Astrocyte (in vitro differentiated cells and primary cell): ENCODE results near the gene CYP1A2. TPM values are rescaled to one million over a fixed set of nuclear protein-coding genes. Genes with fewer than 3 reads are reported as not detected.
"Not testable (repeated sequence)": the region's sequence is repeated elsewhere in the genome, so short reads cannot be mapped to it uniquely, and the experiment has no call there.

Experiments used
- DNase-seq: peaks from one replicate; pipeline ENCODE4 v3.0.0-alpha.2; 2010; ENCODE audit warnings: low read depth
- FAIRE-seq: peaks from 2 replicates; lab custom pipeline; 2011; peaks lifted over from hg19 to GRCh38; lab: Jason Lieb, UNC
- H2AFZ ChIP-seq: 2 replicates; pipeline ENCODE4 v1.6.0; 2012; ENCODE audit warnings: low read depth, low read length, inconsistent platforms
- H3K27ac ChIP-seq: 2 replicates; pipeline ENCODE4 v1.5.1; 2011; ENCODE audit warnings: low read depth, low read length, inconsistent platforms
- H3K27me3 ChIP-seq: 2 replicates; pipeline ENCODE4 v1.6.0; 2011; ENCODE audit warnings: low read length, inconsistent platforms; ENCODE audit not compliant: insufficient read depth
- H3K36me3 ChIP-seq: 2 replicates; pipeline ENCODE4 v1.5.1; 2011; ENCODE audit warnings: low read length, inconsistent platforms; ENCODE audit not compliant: insufficient read depth
- H3K4me1 ChIP-seq: 2 replicates; pipeline ENCODE4 v1.5.1; 2011; ENCODE audit warnings: low read length, inconsistent platforms; ENCODE audit not compliant: insufficient read depth
- H3K4me2 ChIP-seq: 2 replicates; pipeline ENCODE4 v1.6.0; 2012; ENCODE audit warnings: low read length, inconsistent platforms
- H3K4me3 ChIP-seq: 2 replicates; pipeline ENCODE4 v1.5.1; 2011; ENCODE audit warnings: low read depth, mild to moderate bottlenecking, low read length, inconsistent platforms; ENCODE audit not compliant: insufficient read depth
- H3K79me2 ChIP-seq: 2 replicates; pipeline ENCODE4 v1.6.0; 2012; ENCODE audit warnings: mild to moderate bottlenecking, low read length, inconsistent platforms; ENCODE audit not compliant: insufficient read depth
- H3K9ac ChIP-seq: 2 replicates; pipeline ENCODE4 v1.6.0; 2012; ENCODE audit warnings: mild to moderate bottlenecking, low read length, inconsistent platforms
- H3K9me3 ChIP-seq: 2 replicates; pipeline ENCODE4 v1.5.1; 2012; ENCODE audit warnings: low read depth, mild to moderate bottlenecking, low read length, inconsistent platforms; ENCODE audit not compliant: insufficient read depth
- H4K20me1 ChIP-seq: 2 replicates; pipeline ENCODE4 v1.6.0; 2012; ENCODE audit warnings: low read length, inconsistent platforms; ENCODE audit not compliant: insufficient read depth
- H3K27ac Mint-ChIP-seq: one replicate; pipeline ENCODE4 v1.8.0; 2021; ENCODE audit warnings: mild to moderate bottlenecking, mixed read lengths; ENCODE audit not compliant: unreplicated experiment
- H3K27me3 Mint-ChIP-seq: one replicate; pipeline ENCODE4 v1.8.0; 2021; ENCODE audit warnings: low read depth, mixed read lengths; ENCODE audit not compliant: unreplicated experiment
- H3K36me3 Mint-ChIP-seq: one replicate; pipeline ENCODE4 v1.8.0; 2021; ENCODE audit warnings: low read depth, mixed read lengths; ENCODE audit not compliant: unreplicated experiment
- H3K4me1 Mint-ChIP-seq: one replicate; pipeline ENCODE4 v1.8.0; 2021; ENCODE audit warnings: low read depth, mixed read lengths; ENCODE audit not compliant: unreplicated experiment
- H3K4me3 Mint-ChIP-seq: one replicate; pipeline ENCODE4 v1.8.0; 2021; ENCODE audit warnings: mild to moderate bottlenecking, moderate library complexity, mixed read lengths; ENCODE audit not compliant: unreplicated experiment
- H3K9me3 Mint-ChIP-seq: one replicate; pipeline ENCODE4 v1.8.0; 2021; ENCODE audit warnings: mild to moderate bottlenecking, mixed read lengths; ENCODE audit not compliant: unreplicated experiment
- EZH2 ChIP-seq: IDR thresholded peaks from 2 replicates; pipeline ENCODE4 v1.6.1; 2012; ENCODE audit warnings: mild to moderate bottlenecking, low read length, inconsistent platforms; ENCODE audit not compliant: insufficient read depth
- total RNA-seq: library from RNA; stranded (reverse); gene quantifications from 2 replicates; pipeline ENCODE4 v1.2.1, GENCODE V29; 2021
- TF ChIP-seq, protein P1 (sequence below): IDR thresholded peaks from 2 replicates; pipeline ENCODE4 v1.5.1; 2011; ENCODE audit warnings: low read depth, mild to moderate bottlenecking, inconsistent platforms, low read length, moderate library complexity; ENCODE audit not compliant: insufficient read depth

Gene CYP1A2
- total RNA-seq, 1 donor from 2014 or later: not detected

DNA sequence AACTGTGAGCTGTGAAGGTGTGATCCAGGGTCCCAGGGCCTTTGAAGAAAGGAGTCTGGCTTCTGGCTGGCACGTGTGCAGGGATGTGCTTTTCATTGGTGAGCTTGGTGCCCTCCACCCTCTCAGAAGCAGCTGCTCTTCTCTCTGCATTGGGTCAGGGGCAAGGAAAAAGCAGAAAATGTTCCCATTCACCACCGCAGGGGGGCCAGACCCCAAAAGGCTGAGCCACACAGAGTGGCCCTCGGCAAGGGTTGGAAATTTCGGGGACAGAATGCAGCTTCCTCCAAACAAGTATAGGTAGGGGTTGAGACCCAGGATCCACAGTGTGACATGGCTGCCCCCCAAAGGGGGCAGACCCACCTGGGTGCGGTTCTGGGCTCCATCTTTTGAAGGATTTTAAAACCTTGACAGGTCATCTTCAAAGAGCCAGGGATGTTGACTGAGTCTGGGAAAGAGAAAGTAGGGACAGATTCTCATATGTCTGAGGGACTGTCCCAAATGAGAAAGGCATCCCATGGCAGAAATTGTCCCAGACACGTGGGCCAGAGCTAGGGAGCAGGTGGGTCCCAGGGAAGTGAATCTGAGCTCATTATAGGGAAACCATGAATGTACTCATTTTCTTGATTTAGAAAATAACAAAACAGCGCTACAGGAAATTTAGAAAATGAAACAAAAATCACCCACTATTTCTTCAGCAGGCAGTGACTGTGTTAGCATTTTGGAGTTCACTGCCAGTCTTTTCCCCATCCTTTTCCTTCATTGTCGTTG, 36.0 kb downstream of the CYP1A2 start:
- Mint-ChIP-seq H3K27ac (no peak overlapping the region), H3K36me3 (peaks cover 3% of the 10 kb centered on the region), H3K4me1 (peaks cover 31% of the 10 kb centered on the region), H3K27me3 (peaks cover 3% of the 10 kb centered on the region), H3K9me3 (no peaks in the 10 kb centered on the region), H3K4me3 (no peak overlapping the region)
- no peaks in the 10 kb centered on the region for H3K9me3 ChIP-seq
- H3K36me3 ChIP-seq: no peaks in the 10 kb centered on the region
- TF ChIP-seq EZH2: no peak
- TF ChIP-seq, protein P1, sequence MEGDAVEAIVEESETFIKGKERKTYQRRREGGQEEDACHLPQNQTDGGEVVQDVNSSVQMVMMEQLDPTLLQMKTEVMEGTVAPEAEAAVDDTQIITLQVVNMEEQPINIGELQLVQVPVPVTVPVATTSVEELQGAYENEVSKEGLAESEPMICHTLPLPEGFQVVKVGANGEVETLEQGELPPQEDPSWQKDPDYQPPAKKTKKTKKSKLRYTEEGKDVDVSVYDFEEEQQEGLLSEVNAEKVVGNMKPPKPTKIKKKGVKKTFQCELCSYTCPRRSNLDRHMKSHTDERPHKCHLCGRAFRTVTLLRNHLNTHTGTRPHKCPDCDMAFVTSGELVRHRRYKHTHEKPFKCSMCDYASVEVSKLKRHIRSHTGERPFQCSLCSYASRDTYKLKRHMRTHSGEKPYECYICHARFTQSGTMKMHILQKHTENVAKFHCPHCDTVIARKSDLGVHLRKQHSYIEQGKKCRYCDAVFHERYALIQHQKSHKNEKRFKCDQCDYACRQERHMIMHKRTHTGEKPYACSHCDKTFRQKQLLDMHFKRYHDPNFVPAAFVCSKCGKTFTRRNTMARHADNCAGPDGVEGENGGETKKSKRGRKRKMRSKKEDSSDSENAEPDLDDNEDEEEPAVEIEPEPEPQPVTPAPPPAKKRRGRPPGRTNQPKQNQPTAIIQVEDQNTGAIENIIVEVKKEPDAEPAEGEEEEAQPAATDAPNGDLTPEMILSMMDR: no peak
- H3K4me2 ChIP-seq: no peak overlapping the region
- FAIRE-seq (no peak), DNase-seq (no peak)
- H3K4me1 ChIP-seq: peaks cover 55% of the 10 kb centered on the region
- H2AFZ ChIP-seq: no peak overlapping the region
- peaks cover 72% of the 10 kb centered on the region for H3K79me2 ChIP-seq
- no peak overlapping the region for H3K27ac ChIP-seq
- peaks cover 71% of the 10 kb centered on the region for H4K20me1 ChIP-seq
- no peak overlapping the region for H3K9ac ChIP-seq
- H3K4me3 ChIP-seq: no peak overlapping the region
- no peaks in the 10 kb centered on the region for H3K27me3 ChIP-seq

- H3K27ac ChIP-seq: no peak overlapping the region
- no peak for DNase-seq
- peaks cover 78% of the 10 kb centered on the region for H4K20me1 ChIP-seq
- H3K4me2 ChIP-seq: no peak overlapping the region
- H3K9ac ChIP-seq: no peak overlapping the region
- H3K79me2 ChIP-seq: peaks cover 80% of the 10 kb centered on the region
- peaks cover 63% of the 10 kb centered on the region for H3K4me1 ChIP-seq
- H3K9me3 ChIP-seq: no peaks in the 10 kb centered on the region
- Mint-ChIP-seq H3K4me3 (no peak overlapping the region), H3K36me3 (peaks cover 3% of the 10 kb centered on the region), H3K27me3 (peaks cover 3% of the 10 kb centered on the region), H3K27ac (no peak overlapping the region), H3K4me1 (peaks cover 34% of the 10 kb centered on the region), H3K9me3 (no peaks in the 10 kb centered on the region)
- FAIRE-seq: no peak
- H3K27me3 ChIP-seq: no peaks in the 10 kb centered on the region
- H3K4me3 ChIP-seq: no peak overlapping the region
- no peaks in the 10 kb centered on the region for H3K36me3 ChIP-seq
- no peak overlapping the region for H2AFZ ChIP-seq
- TF ChIP-seq, protein P1: no peak
Observed at GRCh38 chr15:74785194-74786032, 36.8 kb downstream of the CYP1A2 start.

DNA sequence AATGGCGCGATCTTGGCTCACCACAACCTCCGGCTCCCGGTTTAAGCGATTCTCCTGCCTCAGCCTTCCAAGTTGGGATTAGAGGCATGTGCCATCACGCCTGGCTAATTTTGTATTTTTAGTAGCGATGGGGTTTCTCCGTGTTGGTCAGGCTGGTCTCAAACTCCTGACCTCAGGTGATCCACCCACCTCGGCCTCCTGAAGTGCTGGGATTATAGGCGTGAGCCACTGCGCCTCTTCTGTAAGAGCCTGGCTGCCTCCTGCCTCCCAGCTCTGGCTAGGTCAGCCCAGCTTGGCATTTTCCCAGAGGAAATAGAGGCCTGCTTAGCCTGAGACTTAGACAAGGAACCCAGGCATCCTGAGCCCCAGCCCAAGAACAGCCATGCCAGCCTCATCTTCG, 37.4 kb downstream of the CYP1A2 start:
- H3K27me3 Mint-ChIP-seq, H3K4me3 ChIP-seq, H2AFZ ChIP-seq, H3K36me3 ChIP-seq, H3K4me2 ChIP-seq, H3K9me3 ChIP-seq, DNase-seq, H3K4me3 Mint-ChIP-seq, H3K9ac ChIP-seq, H3K27ac Mint-ChIP-seq, H3K9me3 Mint-ChIP-seq, H3K36me3 Mint-ChIP-seq, H3K27ac ChIP-seq, FAIRE-seq, H3K27me3 ChIP-seq: not testable (repeated sequence)
- H3K79me2 ChIP-seq: peaks cover 83% of the 10 kb centered on the region
- peaks cover 33% of the 10 kb centered on the region for H3K4me1 Mint-ChIP-seq
- H4K20me1 ChIP-seq: peaks cover 81% of the 10 kb centered on the region
- H3K4me1 ChIP-seq: peaks cover 63% of the 10 kb centered on the region
